ENCODE data around the gene PLCB3.

DNA sequence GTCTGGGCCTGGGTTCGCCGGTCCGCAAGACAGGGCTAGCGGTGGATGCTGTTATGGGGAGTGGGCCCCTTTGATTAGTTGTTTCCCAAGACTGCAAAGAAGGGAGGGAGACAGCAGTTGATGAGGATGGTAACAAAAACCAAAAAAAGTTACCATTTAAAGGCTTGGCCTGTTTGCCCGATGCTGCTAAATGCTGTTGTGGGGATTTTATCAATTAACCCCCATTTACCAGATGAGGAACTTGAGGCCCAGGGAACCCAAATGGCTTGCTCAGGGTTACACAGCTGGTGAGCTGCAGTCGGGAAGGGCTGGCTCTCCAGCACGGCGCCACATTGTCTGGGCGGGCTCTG is 28.7 kb upstream of the PLCB3 start:
- TF ChIP-seq CTCF (IDR thresholded peaks at IDR 0.05; ENCODE audit: insufficient read depth, low read length, poor library complexity, severe bottlenecking) (no peak), EZH2phosphoT487 (conservative IDR thresholded peaks at IDR 0.05; ENCODE audit: low read length) (no peak)
